ENCODE data around the gene BLID. TPM values are rescaled to one million over a fixed set of nuclear protein-coding genes. Genes with fewer than 3 reads are reported as not detected.

Gene BLID
- total RNA-seq, 1 donor from 2014 or later: 5.8 TPM

DNA sequence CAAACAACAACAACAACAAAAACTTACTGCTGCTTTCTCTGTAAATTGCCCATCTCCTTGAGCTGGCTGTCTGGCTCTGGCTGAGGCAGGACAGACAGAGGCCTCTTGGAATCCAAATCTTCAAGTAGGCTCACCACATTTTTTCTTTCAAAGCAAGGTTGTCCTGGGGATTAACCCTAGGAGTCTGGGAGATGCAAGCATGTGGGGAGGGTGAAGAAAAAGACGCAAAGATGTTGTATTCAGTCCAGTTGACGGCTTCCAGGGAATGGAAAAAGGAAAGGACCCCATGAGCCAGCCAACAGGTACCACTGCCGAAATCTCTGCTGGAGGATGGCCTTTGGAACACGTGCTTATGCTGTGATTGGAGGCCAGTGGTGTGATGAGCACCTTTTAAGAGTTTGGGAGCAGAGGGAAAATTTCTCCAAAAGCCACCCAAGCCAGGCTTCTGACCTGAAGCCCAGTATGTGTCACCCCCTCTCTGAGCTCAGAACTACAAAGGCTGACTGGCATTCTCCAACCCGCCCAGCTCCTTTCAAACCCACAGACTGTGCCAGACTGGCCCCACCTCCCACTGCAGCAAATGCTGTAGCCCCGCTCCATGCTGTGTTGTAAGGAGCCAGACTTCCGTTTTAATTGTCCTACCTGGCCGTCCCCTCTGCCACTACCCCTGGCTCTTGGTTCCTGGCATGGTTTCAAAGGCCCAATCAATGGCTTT lies 10.8 kb downstream of the BLID start:
- DNase-seq: no peak

DNA sequence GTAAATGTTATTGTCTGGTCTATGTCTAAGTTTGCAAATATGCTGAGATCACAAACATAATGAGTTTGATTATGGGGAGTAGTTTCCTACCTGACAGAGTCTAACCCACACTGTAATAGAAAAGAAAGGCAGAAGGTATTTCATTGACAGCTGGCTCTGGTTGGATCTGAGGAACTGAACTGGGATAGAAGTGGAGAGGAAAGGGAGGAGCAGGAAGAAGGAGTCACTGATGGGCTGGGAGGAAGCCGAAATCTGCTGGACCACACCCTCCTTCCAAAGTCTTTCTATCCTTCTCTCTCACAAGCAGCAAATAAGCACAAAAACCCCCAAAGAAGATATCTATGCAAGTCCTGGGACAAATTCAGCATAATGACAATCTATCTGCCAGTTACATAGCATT lies 11.7 kb downstream of the BLID start:
- DNase-seq: no peak

DNA sequence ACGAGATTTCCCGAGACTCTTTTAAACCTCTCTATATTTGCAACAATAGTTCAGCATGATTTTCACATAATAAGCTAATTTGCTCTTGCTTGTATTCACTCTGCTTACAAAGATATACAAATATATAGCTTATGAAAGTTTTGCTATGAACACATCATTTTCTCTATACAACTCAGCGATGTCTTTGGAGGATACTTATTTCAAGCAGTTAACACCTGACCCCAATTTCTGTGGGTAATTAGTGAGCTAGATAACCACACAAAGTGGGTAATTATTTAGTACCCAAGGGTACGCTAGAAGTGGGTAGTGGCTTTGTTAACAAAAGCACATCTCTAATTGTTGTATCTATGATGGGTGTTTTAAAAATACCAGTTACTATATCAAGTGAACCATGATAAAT lies 12.3 kb downstream of the BLID start:
- no peak for DNase-seq

DNA sequence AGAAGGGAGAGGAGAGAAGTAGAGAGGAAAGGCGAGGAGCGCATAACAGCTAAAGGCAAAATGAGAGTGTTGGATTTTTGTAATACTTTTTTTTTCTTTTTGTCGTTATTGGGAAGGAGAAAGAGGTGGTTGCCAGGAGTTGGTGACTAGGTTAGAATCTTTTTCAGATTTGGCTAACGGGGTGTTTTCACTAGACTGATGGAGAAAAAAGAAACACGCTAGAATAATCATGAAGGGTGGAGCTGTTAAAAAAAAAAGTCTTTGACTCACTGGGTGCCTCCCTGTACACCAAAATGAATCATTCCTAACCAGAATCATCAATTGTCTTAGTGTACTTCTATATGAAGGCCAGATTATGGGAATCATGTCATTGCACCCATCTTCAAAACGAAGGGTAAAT lies 12.7 kb downstream of the BLID start:
- no peak for DNase-seq

DNA sequence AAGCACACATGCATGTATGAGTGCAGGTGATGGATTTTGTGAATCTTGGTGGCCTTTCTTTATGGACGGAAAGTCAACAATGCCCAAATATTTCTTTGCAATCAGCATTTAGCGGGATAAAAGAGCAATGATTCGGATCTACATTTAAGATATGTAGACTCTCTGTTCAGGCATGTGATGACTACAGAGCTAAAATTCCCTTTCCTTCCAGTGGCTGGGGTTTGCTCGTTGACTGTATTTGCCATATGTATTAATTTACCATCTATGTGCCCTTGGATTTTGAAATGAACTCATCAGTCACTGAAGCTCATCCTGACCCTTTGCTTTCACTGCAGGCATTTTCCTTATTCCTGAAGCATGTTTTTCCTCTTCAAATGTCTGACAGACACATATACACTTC lies 13.6 kb downstream of the BLID start:
- DNase-seq: no peak

DNA sequence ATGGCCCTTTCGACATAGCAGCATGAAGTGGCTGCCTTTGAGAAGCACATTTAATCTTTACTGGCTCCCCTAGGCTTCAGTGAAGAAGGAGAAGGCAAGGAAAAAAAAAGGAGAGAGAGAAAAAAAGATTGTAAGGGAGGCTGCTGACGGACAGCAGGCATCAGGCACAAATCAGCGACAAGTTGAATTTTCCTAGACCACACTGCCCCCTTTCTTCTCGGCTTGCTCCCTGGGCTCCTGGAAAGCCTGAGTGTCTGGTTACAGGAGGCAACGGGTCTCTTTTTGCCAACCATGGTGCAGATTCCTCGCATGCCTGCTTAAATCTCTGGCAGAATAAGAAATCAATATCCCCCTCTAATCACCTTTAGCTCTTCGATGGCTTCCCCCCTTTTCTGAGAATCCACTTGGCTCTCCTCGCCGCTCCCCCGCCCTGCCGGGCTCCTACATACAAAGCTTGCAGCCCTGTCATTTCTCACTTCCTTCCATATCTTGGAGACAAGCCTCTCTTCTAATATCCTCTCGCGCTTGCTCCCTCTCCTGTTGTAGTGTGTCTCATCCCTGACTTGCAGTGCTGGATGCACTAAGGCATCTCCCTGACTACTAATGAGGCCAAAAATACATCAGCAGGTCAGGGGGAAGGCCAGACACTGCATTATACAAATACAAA lies 14.3 kb downstream of the BLID start:
- peak; percentile 97 for DNase-seq

DNA sequence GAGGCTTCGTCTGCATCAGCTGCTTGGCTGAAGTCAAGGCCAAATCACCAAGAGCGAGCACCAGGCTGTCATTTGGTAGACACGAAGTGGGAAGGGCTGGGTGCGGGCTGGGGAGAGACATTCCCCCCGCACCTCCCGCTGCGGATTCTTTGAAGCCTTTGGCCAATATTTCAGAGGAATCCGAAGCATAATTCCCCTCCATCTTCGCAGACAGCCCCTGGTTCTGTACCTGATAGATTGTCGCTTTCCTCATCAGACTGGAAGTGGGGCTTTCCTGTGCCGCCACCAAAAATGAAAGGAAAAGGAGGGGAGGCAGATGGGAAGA lies 15.3 kb downstream of the BLID start:
- DNase-seq: peak; percentile 85

DNA sequence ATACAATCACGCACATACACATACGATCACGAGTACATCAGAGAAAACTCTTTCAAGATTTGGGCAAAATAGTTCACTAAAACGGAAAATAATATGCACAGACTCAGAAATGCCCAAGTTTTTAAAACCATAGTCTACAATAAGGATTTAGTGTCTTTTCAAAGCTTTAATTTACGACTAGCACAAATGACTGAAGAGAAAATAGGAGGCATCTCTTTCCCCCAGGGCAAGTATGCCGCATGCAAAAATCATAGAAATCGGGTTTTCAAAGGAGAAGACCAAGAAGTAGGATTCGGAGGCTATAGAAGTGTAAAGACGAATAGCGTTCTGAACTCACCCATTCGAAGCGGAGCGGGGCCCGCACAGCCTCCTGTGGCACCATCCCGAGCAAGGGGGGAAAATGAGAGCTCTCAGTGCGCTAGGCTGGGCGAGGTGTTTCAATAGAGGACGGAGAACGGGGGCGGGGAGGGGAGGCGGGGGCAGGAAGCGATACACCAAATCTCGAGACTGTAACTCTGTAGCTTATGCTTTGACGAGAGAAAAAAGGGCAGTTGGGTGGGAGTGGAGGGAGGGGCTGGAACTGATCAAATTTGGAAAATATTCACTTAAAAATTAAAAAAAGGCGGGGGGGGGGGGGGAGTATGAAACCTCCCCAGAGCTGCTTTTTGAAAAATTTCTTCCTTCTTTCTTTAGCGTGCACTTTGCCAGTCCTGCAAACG lies 15.8 kb downstream of the BLID start:
- DNase-seq: peak; percentile 94

DNA sequence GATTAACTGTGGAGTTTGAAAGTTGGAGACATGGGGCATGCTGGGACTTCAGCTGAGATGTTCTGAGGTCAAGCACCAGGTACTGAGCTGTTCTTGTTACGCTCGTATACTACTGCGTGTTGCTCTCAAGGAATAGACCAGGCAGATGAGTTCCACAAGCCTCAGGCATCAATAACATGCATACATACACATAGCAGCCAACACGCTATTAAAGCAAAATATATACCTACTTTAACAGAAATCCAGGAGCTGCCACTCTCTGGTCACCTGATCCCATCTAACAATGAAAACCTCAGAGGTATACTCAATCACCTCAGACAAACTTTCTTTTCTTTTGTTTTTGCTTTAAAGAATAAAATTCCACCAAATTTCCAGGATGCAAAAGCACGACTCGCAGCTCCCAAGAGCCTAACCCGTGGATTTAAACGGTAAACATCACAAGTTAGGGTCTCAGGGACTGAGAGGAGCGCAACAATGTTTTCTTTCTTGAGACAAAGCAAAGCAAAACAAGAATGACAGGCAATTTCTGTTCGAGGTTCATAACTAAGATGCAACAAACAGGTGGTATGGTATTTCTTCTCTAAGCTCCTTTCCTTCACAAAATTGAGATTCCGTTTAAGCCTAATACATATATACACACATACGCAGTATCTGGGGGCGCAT lies 16.5 kb downstream of the BLID start:
- peak; percentile 82 for DNase-seq

DNA sequence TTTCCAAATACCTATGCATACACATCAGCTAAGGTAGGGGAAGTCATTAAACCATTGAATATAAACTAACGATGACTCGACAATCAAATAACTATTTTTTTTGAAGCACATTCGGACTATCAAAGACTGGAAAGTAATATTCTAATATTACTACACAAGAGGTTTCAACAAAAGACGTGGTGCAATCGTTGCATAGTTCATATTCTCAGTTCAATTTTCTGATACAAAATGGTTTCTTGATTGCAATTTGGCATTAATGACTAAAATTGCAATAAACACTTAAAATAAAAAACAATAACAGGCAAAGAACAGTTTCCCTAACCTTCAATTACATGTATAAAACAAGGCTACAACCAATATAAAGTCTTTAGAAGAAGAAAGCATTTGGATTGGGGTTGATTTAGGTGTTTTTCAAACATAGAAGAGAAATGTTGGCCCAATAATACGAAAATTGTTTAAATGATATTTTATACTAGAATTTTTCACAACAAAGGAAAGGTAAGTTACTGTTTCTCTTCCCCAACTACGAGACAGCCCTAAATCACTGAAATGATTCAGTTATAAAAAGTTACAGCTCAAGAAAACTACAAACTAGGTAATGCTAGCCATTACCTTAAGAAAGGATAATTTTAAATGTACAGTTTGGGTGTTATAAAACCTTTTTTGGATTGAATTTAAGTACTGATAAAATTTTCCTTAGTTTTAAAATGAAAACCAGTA lies 17.6 kb downstream of the BLID start:
- peak; percentile 63 for DNase-seq

DNA sequence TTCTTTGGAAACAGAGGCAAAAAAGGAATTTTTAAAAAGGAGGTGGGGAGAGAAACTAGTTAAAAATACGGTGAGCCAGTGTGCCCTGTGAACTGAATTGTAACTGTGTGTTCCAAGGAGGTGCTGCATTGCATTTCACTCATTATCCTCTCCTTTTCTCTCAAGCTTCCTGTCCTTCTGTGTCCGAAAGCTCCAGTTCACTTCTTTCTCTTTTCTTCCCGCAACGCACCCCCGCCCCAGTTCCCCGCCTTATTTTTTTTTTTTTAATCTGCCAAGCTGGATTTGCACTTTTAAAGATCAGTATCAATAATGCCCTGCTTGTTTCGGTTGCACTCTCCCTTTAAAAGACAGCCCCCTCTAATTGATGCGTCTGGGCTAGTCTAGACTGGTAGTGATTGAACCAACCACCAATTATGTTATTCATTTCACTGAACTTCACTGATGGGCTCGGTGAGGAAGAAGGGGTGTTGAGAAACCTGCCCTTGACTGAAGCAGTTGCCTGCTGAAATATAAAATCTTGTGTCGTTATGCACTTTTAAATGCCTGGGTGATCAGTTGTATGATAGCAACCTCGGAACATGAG lies 18.5 kb downstream of the BLID start:
- peak; percentile 79 for DNase-seq

DNA sequence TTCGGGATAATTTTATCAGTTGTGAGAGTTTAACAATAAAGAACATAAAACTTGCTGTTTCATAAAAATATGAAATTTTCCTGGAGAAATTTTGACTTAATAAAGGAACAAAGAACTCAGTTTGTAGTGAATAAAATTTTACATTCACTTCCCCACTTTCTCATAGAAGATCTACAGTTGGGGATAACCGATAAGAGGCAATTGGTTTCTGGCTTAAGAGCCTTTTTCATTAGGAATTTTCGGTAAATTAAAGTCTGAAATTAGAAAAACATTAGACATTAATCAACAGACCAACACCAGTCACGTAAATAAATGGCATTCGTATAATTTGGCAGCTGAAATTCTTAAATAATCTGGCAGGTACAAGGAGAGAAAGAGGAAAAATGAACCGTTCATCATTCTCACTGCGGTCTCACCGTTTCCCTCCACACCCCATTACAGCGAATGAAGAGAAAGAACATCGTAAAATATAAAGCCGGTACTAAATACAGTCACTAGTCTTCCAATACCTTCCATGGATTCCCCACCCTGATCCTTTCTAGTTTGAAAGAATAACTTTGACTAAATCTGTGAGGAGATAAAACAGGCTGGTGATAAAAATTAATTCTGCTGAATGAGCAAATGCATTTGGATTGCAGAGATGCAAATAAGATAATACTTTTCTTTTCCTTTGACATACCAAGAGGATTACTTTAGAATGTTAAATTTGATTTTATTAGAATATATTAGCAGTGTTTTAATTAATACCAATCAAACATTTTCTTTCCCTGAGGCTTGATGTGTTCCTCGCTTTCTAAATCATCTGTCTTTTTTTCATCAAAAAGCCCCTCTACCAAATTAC lies 19.5 kb downstream of the BLID start:
- peak; percentile 67 for DNase-seq

DNA sequence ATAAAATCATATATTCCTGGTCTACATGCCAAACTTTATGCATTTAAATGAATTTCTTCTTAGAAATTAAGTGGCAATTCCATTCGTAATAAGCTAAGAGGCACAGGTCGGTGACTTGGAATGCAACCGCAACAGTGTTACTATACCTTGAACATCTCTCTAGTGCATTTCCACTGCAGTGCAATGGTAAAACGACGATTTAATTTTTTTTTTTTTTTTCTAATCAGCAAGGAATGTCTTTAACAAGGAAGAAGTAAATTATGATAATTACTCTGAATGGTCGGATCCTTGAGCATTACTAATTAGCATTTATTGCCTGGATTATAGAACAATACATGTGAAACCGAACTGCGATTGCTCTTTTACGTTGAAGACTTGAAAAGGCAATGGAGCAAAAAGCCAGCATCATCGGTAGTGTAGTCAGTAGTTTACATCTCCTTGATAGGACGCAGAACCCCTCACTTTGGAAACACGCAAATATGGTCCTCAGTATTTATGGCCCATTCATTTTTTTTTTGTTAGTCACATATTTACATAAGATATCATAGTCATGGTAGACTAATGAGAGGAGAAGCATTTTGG lies 20.2 kb downstream of the BLID start:
- DNase-seq: peak; percentile 83

DNA sequence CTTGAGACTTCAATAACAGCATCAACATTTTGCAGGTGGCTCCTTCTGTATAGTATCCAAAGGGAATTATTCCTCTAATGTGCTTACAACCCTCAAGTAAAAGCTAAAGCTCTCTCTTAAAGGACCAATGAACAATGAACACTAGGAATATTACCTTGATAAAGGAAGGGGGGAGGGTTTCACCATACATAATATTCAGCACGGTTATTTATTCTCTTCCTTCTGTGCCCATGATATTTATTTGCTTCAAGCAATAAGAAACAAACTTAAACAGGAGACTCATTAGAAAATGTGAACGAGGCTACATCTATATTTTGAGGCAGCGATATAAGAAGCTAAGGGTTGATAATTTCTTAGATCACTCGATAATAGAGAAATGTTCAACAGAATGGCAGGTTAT lies 21.2 kb downstream of the BLID start:
- DNase-seq: peak; percentile 50

DNA sequence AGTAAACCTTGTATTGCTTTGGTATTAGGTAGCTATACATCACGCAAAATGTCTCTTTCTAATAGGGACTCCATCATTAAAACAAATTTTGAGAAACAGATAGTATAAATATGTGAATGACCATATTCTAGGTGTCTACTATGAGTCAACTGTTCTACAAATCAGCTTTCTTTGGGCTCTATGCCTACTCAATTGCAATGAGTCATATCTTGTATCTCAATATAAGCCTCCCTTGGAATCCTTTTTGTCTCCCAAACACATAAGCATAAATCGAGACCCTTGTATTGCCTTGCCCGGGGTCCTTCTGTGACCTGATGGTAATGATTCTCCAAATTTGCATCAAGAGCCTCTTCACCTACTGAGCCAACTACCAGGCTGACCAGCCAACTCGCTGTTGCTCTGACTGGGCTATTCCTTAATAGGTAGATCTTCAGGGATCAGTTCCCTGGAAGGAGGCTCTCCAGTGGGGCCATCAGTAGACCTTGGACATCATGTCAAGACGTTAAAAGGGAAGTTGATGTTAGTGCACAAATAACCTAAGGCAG lies 22.2 kb downstream of the BLID start:
- no peak for DNase-seq

DNA sequence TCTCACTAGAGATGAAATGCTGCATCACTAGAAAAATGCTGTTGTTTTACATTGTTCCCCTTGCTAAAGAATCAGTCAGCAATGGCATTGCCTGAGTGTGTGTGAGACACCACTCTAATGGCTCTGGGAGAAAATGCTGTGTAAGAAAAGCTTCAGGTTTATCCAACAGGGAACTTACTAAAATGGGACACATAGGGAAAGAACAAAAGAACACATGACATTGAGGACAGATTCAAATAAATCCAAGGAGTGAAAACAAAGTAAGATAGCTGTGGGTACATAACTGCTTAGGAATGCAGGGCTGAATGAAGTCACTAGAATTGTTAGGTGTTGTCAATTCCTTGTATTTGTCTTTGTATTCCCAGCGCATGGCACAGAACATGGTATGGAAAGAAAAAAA lies 24.2 kb downstream of the BLID start:
- no peak for DNase-seq

DNA sequence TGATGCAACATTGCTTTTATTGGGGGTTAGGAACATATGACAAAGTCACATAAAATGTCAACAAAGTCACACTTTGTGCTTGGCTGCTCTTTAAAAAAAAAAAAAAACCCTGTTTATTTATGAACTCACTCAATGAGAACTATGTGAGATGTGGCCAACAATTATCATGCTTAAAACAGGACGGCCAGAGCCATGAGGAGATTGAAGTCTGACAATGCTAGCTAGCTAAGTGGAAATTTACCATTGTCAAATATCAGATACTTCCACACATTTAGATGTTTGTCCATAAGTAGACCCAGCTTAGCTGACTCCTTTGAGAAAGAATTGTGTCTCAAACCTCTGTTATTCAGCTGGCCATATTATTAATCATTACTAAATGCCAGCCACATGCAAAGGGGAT lies 26.9 kb downstream of the BLID start:
- no peak for DNase-seq

DNA sequence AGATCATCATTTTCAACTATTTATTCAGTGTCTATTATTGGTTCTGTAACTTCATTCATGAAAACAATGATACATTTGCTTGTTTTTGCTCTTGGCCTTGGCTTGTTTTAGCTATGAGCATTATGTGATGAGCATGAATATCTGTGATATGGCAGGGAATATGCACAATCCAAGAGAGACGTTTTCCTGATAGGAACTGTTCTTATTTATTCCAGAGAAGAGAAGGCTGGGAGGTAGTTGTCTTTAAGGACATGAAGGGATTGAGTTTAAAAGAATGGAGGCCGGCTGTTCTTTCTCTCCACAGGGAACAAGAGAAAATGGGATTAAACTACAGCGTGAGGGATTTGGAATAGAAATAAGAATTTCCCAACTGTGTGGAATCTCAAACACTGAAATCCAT lies 30.3 kb downstream of the BLID start:
- peak; percentile 32 for DNase-seq

DNA sequence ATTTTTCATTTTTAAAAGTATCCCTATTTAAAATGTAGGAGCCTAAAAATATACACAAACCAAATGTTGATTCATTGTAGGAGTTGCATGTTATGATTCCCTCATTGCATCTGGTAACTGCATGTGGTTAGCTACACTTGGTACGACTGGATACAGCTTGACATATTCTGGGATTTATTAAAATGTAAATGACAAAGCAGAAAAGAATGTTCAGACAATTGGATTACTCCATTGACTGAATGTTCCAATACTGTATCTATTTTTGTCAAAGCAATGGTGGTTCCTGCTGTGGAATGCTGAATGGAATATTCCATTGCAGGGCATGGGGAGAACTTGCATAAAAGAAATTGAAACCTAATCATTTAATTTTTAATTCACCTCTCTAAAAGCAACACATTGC lies 30.8 kb downstream of the BLID start:
- peak; percentile 71 for DNase-seq

DNA sequence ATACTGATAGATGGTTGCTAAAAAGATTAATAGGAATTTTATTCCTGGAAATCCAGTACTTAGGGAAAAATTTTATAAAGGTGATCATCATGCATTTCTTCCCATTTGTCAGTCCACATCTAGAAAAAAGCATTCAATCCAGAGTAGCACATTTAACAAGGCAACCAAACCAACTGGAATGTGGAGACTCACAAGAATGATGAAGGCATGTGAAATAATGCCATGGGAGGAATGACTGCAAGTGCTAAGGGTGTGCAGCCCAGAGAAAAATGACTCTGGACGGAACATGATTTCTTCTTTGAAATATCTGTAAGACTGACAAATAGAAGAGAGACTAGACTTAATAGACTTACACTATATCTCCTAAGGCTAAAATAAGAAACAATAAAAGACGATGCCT lies 33.8 kb downstream of the BLID start:
- DNase-seq: no peak

Measured in tongue (tissue), 2 donors.